ENCODE data around the gene MCM5. TPM values are rescaled to one million over a fixed set of nuclear protein-coding genes. Genes with fewer than 3 reads are reported as not detected.
A peak's percentile ranks its signal among the peaks of the same experiment; 100 is the strongest.

The MCM5 gene
- total RNA-seq, 1 experiment from 2014 or later = 194 TPM

DNA sequence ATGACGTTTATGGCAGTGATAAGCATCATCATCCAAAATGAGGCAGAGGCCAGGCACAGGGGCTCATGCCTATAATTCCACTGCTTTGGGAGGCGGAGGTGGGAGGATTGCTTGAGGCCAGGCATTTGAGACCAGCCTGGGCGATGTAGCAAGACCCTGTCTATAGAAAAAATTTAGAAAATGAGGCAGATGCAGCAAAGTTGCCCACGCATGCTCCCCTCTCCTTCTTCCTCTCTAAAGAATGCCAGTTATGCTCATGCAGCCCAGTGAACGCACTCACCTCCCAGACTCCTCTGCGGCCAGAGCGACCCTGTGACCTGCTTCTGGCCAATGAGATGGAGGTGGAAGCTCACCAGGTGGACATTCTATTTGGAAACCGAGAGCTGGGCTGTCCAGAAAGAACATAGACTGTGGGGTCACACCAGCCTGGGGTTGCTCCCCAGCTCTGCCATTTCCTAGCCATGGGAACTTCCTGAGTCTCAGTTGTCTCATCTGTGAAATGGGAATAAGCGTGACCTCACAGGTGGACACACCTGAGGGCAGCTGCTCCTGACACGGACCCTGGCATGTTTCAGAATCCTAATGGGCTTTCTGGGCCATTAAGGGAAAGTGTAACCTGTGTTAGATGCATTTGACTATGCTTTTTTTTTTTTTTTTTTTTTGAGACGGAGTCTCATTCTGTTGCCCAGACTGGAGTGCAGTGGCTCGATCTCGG is 44.9 kb downstream of the MCM5 start:
- no peaks in the 10 kb centered on the region for H3K9me2 ChIP-seq (ENCODE audit: insufficient read depth)
- H3K9ac ChIP-seq (ENCODE audit: low read length) = no peak overlapping the region
- H3K9me3 ChIP-seq (ENCODE audit: control insufficient read depth in 1 of 2, insufficient read depth in 1 of 2, low read depth in 1 of 2, low read length in 2 of 2) = no peaks in the 10 kb centered on the region
- intact Hi-C loops (cut with micrococcal nuclease) = no loop called here
- H4K20me1 ChIP-seq (ENCODE audit: insufficient read depth) = no peaks in the 10 kb centered on the region
- TF ChIP-seq, protein P1, sequence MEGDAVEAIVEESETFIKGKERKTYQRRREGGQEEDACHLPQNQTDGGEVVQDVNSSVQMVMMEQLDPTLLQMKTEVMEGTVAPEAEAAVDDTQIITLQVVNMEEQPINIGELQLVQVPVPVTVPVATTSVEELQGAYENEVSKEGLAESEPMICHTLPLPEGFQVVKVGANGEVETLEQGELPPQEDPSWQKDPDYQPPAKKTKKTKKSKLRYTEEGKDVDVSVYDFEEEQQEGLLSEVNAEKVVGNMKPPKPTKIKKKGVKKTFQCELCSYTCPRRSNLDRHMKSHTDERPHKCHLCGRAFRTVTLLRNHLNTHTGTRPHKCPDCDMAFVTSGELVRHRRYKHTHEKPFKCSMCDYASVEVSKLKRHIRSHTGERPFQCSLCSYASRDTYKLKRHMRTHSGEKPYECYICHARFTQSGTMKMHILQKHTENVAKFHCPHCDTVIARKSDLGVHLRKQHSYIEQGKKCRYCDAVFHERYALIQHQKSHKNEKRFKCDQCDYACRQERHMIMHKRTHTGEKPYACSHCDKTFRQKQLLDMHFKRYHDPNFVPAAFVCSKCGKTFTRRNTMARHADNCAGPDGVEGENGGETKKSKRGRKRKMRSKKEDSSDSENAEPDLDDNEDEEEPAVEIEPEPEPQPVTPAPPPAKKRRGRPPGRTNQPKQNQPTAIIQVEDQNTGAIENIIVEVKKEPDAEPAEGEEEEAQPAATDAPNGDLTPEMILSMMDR (IDR thresholded peaks at IDR 0.05 in 2 of 3, conservative IDR thresholded peaks at IDR 0.05 in 1 of 3; ENCODE audit: borderline replicate concordance in 1 of 3, insufficient read depth in 1 of 3, low read depth in 2 of 3, low read length in 2 of 3) = no peak
- no peak for TF ChIP-seq JUND (IDR thresholded peaks at IDR 0.05)
- TF ChIP-seq YY1 (IDR thresholded peaks at IDR 0.05; ENCODE audit: extremely low read depth, insufficient replicate concordance, low read depth, low read length) = no peak
- TF ChIP-seq EGR1 (IDR thresholded peaks at IDR 0.05; ENCODE audit: low read depth) = no peak
- TF ChIP-seq ELF1 (IDR thresholded peaks at IDR 0.05; ENCODE audit: borderline replicate concordance, low read depth) = no peak
- no peak for TF ChIP-seq EZH2phosphoT487 (IDR thresholded peaks at IDR 0.05; ENCODE audit: borderline replicate concordance)
- TF ChIP-seq EZH2 (IDR thresholded peaks at IDR 0.05) = no peak
- no peaks in the 10 kb centered on the region for H3K27me3 ChIP-seq (ENCODE audit: insufficient read depth, low read length)
- no peaks in the 10 kb centered on the region for H3K79me2 ChIP-seq (ENCODE audit: insufficient read depth, low read length)
- no peak overlapping the region for H3K4me2 ChIP-seq (ENCODE audit: low read length)
- no peak for DNase-seq (ENCODE audit: low read depth, low spot score)
- no peak overlapping the region for H3K27ac ChIP-seq (ENCODE audit: low read depth, low read length)
- no peak overlapping the region for H2AFZ ChIP-seq (ENCODE audit: low read depth, low read length, poor library complexity, severe bottlenecking)
- no peak overlapping the region for H3K4me3 ChIP-seq (replicated peaks in 1 of 2; ENCODE audit: low read depth in 1 of 2, low read length in 2 of 2)
- ChIA-PET CTCF (no interaction called here), RAD21 (ENCODE audit: low non-redundant PET in 1 of 2, low total read pairs in 2 of 2, uncharacterized antibody in 2 of 2, unreplicated experiment in 2 of 2) (no interaction called here), POLR2A (no interaction called here)
- H3K4me1 ChIP-seq (ENCODE audit: control insufficient read depth in 1 of 2, insufficient read depth in 2 of 2, low read length in 2 of 2) = peaks cover 13 to 25% of the 10 kb centered on the region in 2 experiments
- BruUV-seq (replicated peaks) = no TSS peak
- ATAC-seq = no peak
- no peaks in the 10 kb centered on the region for H3K36me3 ChIP-seq (ENCODE audit: control insufficient read depth in 1 of 2, insufficient read depth in 2 of 2, low read length in 2 of 2)

DNA sequence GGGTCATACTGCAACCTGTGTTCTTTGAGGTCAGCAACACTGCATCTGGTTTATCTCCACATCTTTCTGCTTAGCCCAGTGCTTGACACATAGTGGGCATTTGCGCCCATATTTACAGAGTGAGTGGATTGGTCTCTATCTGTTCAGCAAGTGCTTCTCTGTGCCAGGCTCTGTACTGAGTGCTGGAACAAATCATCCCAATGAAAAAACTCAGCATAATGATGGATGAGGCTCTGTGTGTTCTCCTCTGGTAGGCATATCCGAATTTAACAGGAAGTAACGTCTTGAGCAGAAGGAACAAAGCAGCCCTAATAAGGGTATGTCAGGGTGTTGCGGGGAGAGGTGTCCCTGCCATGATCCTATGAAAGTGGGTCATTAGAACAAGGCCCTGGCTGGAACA is 46.0 kb downstream of the MCM5 start:
- Histone ChIP-seq H4K20me1 (ENCODE audit: insufficient read depth) (no peaks in the 10 kb centered on the region), H3K36me3 (ENCODE audit: control insufficient read depth in 1 of 2, insufficient read depth in 2 of 2, low read length in 2 of 2) (no peaks in the 10 kb centered on the region), H3K9ac (ENCODE audit: low read length) (no peak overlapping the region), H3K4me1 (ENCODE audit: control insufficient read depth in 1 of 2, insufficient read depth in 2 of 2, low read length in 2 of 2) (peaks cover 13 to 25% of the 10 kb centered on the region in 2 experiments), H3K4me2 (ENCODE audit: low read length) (peak overlapping the region; percentile 56), H2AFZ (ENCODE audit: low read depth, low read length, poor library complexity, severe bottlenecking) (no peak overlapping the region), H3K9me3 (ENCODE audit: control insufficient read depth in 1 of 2, insufficient read depth in 1 of 2, low read depth in 1 of 2, low read length in 2 of 2) (no peaks in the 10 kb centered on the region), H3K79me2 (ENCODE audit: insufficient read depth, low read length) (no peaks in the 10 kb centered on the region), H3K9me2 (ENCODE audit: insufficient read depth) (no peaks in the 10 kb centered on the region), H3K27ac (ENCODE audit: low read depth, low read length) (no peak overlapping the region), H3K4me3 (replicated peaks in 1 of 2; ENCODE audit: low read depth in 1 of 2, low read length in 2 of 2) (no peak overlapping the region), H3K27me3 (ENCODE audit: insufficient read depth, low read length) (no peaks in the 10 kb centered on the region)
- intact Hi-C loops (cut with micrococcal nuclease) = no loop called here
- POLR2A ChIA-PET = interaction anchor here (1.1 kb wide), 1 partner anchor 10 kb away, joined by 4 read pairs; no protein-coding TSS in a partner anchor
- ATAC-seq = no peak
- CTCF ChIA-PET = no interaction called here
- RAD21 ChIA-PET (ENCODE audit: low non-redundant PET in 1 of 2, low total read pairs in 2 of 2, uncharacterized antibody in 2 of 2, unreplicated experiment in 2 of 2) = no interaction called here
- DNase-seq (ENCODE audit: low read depth, low spot score) = no peak
- BruUV-seq (replicated peaks) = no TSS peak
- TF ChIP-seq ZFX (IDR thresholded peaks at IDR 0.05) = no peak
- no peak for TF ChIP-seq POLR2AphosphoS5 (IDR thresholded peaks at IDR 0.05; ENCODE audit: low read depth, low read length)
- TF ChIP-seq ELF1 (IDR thresholded peaks at IDR 0.05; ENCODE audit: borderline replicate concordance, low read depth) = no peak
- TF ChIP-seq, protein P1 (IDR thresholded peaks at IDR 0.05 in 2 of 3, conservative IDR thresholded peaks at IDR 0.05 in 1 of 3; ENCODE audit: borderline replicate concordance in 1 of 3, insufficient read depth in 1 of 3, low read depth in 2 of 3, low read length in 2 of 3) = no peak
- TF ChIP-seq, protein P2, sequence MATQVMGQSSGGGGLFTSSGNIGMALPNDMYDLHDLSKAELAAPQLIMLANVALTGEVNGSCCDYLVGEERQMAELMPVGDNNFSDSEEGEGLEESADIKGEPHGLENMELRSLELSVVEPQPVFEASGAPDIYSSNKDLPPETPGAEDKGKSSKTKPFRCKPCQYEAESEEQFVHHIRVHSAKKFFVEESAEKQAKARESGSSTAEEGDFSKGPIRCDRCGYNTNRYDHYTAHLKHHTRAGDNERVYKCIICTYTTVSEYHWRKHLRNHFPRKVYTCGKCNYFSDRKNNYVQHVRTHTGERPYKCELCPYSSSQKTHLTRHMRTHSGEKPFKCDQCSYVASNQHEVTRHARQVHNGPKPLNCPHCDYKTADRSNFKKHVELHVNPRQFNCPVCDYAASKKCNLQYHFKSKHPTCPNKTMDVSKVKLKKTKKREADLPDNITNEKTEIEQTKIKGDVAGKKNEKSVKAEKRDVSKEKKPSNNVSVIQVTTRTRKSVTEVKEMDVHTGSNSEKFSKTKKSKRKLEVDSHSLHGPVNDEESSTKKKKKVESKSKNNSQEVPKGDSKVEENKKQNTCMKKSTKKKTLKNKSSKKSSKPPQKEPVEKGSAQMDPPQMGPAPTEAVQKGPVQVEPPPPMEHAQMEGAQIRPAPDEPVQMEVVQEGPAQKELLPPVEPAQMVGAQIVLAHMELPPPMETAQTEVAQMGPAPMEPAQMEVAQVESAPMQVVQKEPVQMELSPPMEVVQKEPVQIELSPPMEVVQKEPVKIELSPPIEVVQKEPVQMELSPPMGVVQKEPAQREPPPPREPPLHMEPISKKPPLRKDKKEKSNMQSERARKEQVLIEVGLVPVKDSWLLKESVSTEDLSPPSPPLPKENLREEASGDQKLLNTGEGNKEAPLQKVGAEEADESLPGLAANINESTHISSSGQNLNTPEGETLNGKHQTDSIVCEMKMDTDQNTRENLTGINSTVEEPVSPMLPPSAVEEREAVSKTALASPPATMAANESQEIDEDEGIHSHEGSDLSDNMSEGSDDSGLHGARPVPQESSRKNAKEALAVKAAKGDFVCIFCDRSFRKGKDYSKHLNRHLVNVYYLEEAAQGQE (IDR thresholded peaks at IDR 0.05; ENCODE audit: low read depth) = no peak
- TF ChIP-seq CEBPB (IDR thresholded peaks at IDR 0.05; ENCODE audit: low read depth) = no peak

Data from HCT116 (cell line).